A172 (cell line): ENCODE measurements around the gene AACS. TPM values are rescaled to one million over a fixed set of nuclear protein-coding genes. Genes with fewer than 3 reads are reported as not detected.
"Not testable (repeated sequence)": the region's sequence is repeated elsewhere in the genome, so short reads cannot be mapped to it uniquely, and the experiment has no call there.

Source experiments
- DNase-seq: peaks from one replicate; pipeline ENCODE4 v3.0.0-alpha.2; 2015; ENCODE audit warnings: low spot score
- total RNA-seq: library from RNA; depleted of rRNA; stranded (reverse); fragments of >200 nt; shearing (Covaris generic); gene quantifications from 2 replicates; pipeline ENCODE4 v1.2.3, GENCODE V29; 2014

AACS gene
- total RNA-seq, 1 experiment from 2014 or later = 26.6 TPM

DNA sequence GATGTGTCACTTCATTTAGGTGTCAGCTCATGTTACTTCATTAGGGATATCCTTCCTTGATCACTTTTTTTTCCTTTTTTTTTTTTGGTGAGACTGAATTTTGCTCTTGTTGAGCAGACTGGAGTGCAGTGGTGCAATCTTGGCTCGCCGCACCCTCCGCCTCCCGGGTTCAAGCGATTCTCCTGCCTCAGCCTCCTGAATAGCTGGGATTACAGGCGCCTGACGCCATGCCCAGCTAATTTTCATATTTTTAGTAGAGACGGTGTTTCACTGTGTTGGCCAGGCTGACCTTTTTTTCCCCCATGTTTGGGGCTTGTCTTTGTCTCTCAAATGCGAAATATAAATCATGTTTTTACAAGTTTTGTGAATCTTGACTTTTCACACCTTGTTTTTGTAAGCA, 9.6 kb upstream of the AACS start:
- no peak for DNase-seq

DNA sequence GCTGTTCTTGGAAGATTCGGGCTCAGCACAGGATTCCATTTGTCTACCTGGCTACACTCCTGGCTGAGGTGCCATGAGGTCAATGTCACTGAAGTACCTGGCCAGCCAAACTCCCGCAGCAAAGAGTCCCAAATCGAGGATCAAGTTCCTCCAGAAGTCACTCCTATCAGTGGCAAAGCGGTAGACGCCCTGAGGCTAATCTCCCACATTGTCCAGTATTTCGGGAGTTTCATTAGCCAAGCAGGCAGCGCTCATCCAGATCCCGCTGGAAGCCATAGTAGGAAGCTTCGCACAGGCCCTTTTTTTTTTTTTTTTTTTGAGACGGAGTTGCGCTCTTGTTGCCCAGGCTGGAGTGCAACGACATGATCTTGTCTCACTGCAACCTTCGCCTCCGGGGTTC, 8.9 kb upstream of the AACS start:
- DNase-seq = no peak

- DNase-seq = no peak
These were observed 7.5 kb upstream of the AACS start for GRCh38 chr12:125057708-125058107.

- no peak for DNase-seq
These were observed 4.0 kb upstream of the AACS start for GRCh38 chr12:125061229-125061628.

DNA sequence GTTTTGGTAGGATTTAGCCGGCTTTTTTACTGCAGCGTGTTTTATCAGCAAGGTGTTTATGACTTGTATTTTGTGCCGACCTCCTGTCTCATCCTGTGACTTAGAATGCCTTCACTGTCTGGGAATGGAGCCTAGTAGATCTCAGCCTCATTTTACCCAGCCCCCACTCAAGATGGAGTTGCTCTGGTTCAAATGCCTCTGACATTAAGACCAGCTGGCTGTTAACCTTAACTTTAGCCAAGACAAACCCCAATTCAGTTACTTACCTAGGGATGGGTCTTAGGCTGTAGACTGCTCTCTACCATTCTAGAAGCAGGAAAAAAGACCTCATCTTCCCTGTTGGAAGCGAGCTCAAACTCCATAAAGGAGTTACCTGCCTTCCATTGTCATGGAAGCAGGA, 1.7 kb upstream of the AACS start:
- DNase-seq = not testable (repeated sequence)

DNA sequence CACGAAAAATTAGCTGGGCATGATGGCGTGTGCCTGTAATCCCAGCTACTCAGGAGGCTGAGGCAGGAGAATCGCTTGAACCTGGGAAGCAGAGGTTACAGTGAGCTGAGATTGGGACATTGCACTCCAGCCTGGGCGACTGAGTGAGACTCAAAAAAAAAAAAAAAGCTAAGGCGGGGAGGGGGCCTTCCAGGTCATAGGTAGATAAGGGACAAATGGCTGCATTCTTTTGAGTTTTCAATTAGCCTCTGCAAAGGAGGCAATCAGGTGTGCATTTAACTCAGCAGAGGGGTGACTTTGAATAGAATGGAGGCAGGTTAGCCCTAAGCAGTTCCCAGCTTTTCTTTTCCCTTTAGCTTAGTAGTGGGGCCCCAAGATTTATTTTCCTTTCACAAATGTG, 743 bp upstream of the AACS start:
- DNase-seq = no peak

- no peak for DNase-seq
These were observed 810 bp downstream of the AACS start for GRCh38 chr12:125065919-125066570.

DNA sequence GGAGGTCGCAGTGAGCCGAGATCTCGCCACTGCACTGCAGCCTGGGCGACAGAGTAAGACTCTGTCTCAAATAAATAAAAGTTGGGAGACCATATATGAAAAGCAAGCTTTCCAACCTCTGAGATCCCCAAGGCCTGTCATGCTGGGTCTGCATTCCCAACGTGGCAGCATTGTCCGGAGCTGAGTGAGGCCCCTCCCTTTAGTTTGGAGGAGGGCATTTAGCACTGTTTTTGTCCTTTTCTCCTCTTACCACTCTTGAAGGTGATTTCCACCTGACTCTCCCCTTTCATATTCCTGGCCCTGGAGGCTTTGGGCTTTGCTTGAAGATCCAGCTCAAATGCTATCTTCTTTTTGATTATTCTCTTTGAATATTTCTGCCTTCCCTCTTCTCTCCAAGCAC, 3.2 kb downstream of the AACS start:
- DNase-seq = no peak

DNA sequence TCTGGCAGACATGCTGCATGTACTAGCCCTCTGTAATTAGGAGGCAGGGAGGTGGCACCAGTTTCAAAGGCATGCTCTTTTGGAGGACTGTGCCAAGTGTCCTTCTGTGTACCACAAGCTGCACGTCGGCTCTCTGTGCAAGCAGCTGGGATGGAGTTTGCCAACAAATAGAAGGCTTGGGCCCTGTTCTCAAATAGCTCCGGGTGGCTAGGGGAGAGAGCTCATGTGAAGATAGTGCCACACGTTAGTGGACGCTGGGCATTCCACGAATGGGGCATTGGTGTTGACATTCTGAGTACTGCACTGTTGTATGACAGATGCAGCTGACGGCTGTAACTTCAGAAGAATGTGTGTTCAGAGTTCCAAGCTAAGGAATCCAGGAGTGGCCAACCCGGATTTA, 4.4 kb downstream of the AACS start:
- no peak for DNase-seq

DNA sequence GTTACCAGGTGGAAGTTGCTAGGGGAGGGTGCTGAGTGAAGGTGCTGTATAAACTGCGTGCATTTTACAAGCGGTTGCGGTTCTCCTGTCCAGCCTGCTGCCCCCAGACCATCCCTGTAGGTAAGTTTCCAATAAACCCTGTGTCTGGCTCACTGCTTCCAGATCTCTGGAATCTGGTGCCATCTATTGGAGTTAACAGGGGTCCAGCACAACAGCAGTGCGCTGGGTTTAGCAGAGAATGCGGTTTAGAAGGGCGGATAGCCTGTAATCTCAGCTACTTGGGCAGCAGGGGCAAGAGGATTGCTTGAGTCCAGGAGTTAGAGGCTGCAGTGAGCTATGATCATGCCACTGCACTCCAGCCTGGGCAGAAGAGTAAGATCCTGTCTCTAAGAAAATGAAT, 4.9 kb downstream of the AACS start:
- no peak for DNase-seq

- no peak for DNase-seq
These were observed 5.6 kb downstream of the AACS start for GRCh38 chr12:125070661-125071390.

DNA sequence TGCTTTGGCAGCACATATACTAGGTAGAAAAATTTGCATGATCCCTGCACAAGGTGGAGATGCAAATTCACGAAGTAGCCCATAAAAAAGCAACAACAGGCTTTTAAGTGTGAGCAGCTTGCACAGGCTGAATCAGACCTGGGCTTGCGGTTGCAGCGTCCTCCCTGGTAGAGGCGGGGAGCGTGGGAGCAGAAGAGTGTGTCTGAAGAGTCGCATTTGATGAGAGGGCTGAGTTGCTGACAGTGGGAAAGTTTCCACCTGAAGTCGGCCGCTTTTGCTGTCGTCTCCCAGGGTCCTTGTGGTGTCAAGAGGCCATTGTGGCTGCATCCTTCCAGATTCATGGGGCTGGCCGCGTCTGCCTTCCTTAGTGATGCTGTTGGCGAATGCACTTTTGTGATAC, 6.2 kb downstream of the AACS start:
- no peak for DNase-seq

- no peak for DNase-seq
These were observed 7.3 kb downstream of the AACS start for GRCh38 chr12:125072496-125072895.

GRCh38 chr12:125074294-125074693, 9.1 kb downstream of the AACS start:
- DNase-seq = not testable (repeated sequence)

DNA sequence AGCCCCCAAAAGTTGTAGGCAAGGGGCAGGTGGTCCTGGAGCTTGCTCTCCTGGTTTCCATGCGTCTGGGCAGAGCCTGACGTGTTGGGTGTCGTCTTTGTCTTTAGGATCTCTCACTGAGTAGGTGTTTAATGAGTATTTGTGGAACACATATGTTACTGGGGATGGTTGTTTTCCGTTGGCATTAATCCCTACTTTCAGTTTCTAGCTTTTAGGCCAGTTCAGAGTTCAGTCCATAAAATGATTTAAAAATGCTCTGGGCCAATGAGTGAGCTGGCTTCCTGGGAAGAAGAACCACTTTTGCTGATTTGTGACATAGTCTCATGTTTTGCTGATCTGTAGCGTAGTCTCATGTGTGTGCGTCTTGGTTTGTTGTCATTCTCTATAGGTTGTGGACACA, 10.9 kb downstream of the AACS start:
- no peak for DNase-seq

- no peak for DNase-seq
These were observed 13.8 kb downstream of the AACS start for GRCh38 chr12:125079084-125079483.

DNA sequence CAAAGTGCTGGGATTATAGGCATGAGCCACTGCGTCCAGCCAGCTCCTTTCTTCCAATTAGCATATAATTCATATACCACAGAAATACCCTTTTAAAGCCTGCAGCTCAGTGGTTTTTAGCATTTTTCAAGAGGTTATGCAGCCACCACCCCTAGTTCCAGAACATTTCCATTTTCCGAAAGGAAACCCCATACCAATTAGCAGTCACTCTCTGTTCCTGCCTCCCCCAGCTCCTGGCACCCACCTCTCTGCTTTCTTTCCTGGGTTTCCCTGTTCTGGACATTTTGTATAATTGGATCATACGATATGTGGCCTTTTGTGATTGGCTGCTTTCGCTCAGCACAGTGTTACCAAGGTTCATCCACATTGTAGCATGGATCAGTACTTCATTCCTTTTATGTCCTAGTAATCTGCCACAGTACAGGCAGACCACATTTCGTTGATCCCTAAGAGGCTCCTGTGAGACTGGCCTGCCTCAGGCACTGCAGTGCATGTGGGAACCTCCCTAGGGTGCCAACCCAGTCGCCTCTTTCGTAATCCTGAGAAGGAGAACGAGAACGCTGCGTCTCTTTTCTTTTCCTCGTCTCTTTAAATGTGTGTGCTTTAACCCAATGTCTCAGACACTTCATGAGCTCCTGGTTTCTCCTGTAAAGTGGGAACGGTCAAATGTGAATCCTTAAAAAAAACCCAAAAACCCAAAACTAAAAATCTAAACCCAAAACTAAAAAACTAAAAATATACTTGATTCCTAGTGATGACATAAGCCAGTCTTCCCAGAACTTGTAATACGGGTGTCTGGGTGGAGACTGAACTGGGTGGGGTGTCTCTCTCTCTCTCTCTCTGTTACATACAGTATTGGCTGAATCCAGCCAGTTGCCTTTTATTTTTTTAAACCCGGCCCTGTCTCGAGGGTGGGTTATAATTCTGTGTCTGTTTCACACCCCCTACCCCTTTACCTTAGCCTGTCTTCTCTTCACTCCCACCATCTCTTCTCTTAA, 14.7 kb downstream of the AACS start:
- DNase-seq = no peak

DNA sequence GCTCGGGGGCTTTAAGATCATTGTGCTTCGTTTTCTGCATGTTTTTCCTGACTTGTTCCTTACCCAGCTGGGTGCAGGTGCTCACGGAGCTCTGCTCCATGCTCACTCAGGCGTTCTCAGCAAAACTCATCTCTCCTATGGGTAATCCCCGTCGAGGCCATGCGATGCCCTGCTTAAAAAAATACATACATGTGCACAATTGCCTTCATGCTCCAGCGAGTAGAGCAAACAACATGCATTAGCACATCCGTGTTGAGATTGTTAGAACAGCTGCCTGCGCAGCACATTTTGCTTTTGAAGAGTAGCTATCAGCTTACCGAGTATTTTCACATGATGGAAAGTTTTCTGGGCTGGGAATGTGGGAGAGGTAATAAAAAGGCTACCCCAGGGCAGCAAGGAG, 16.2 kb downstream of the AACS start:
- no peak for DNase-seq

DNA sequence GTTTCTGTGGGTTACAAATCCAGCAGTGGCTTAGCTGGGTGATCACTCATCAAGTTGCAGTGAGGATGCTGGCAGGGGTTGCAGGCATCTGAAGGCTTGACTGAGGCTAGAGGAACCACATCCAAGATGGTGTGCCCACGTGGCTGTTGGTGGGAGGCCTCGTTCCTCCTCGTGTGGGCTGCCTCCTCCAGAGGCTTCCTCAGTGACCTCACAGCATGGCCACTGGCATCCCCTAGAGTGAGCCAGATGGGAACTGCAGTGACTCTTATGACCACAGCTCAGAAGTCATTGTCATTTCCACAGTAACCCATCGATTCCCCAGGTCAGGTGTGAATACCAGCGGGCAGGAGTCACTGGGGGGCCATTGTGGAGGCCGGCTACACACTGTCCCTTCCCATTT, 17.8 kb downstream of the AACS start:
- no peak for DNase-seq

GRCh38 chr12:125088199-125088598, 23.0 kb downstream of the AACS start:
- DNase-seq = not testable (repeated sequence)

DNA sequence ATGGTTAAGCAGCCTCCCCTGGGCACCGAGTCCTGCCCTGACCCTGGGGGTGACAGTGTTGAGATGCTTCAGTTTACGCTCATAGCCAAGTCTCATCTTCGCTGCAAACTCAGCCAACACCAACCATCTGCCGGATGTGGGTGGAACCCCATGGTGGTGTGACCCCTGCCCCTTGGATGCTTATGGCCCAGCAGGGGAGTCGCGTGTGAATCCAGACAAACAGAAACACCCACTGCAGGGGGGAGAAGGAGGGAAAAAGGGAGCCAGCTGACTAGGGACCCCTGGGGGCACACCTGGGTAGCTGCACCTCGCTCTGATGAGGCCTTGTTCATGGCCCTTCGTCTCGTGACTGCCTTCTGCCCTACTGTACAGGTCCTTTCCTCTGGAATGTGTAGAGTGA, 23.8 kb downstream of the AACS start:
- DNase-seq = no peak

GRCh38 chr12:125089626-125090025, 24.4 kb downstream of the AACS start:
- no peak for DNase-seq
